HG03571 (cell line): ENCODE measurements around the gene OR10G6.
"Not testable (repeated sequence)": the region's sequence is repeated elsewhere in the genome, so short reads cannot be mapped to it uniquely, and the experiment has no call there.

Experiments
- ATAC-seq: cut with Tn5 transposase; IDR thresholded peaks from one replicate; pipeline ENCODE4 v1.9.1; 2021; ENCODE audit not compliant: unreplicated experiment

OR10G6 gene, protein sequence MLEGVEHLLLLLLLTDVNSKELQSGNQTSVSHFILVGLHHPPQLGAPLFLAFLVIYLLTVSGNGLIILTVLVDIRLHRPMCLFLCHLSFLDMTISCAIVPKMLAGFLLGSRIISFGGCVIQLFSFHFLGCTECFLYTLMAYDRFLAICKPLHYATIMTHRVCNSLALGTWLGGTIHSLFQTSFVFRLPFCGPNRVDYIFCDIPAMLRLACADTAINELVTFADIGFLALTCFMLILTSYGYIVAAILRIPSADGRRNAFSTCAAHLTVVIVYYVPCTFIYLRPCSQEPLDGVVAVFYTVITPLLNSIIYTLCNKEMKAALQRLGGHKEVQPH

GRCh38 chr11:123995119-123995518 lies at the start of gene OR10G6:
OR10G6 (minus strand) TSS chr11:123995161; CDS start chr11:123995161, 0 bp downstream.
- ATAC-seq, result no peak

GRCh38 chr11:124043420-124043819 lies 48.5 kb upstream of the OR10G6 start:
- no peak for ATAC-seq

GRCh38 chr11:124041254-124041653 lies 46.3 kb upstream of the OR10G6 start, which contains the start of gene OR10G7:
OR10G7 (minus strand) TSS chr11:124041325; CDS start chr11:124039001, 2,324 bp downstream.
- ATAC-seq, result no peak

- ATAC-seq, result no peak
Observed at GRCh38 chr11:124039557-124039956, 44.6 kb upstream of the OR10G6 start.

DNA sequence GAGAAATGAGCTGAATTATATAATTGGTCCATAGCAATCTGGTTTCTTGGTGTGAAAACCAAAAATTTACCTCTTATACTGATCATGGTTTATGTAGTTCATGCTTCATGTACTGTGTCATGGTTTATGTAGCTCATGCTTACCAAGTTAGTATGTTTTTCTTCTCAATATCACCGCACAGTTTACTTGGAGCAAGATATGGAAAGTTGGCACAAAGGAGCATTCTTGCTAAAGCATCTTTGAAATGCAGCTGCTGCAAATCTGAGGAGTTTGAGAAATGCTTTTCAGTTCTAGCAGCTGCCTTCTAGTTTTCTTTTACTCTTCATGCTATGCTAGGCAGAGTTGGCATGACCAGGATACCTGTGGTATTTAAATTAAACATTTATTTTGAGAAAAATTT lies 41.7 kb upstream of the OR10G6 start:
- ATAC-seq, result no peak

GRCh38 chr11:124026498-124026897 lies 31.5 kb upstream of the OR10G6 start, which contains the start of gene OR10G8:
OR10G8 (plus strand) TSS chr11:124026798; CDS start chr11:124029623, 2,825 bp downstream.
- ATAC-seq, result no peak

DNA sequence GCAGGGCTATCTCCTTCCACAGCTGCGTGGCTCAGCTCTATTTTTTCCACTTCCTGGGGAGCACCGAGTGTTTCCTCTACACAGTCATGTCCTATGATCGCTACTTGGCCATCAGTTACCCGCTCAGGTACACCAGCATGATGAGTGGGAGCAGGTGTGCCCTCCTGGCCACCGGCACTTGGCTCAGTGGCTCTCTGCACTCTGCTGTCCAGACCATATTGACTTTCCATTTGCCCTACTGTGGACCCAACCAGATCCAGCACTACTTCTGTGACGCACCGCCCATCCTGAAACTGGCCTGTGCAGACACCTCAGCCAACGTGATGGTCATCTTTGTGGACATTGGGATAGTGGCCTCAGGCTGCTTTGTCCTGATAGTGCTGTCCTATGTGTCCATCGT lies 20.9 kb upstream of the OR10G6 start:
- ATAC-seq, result not testable (repeated sequence)

DNA sequence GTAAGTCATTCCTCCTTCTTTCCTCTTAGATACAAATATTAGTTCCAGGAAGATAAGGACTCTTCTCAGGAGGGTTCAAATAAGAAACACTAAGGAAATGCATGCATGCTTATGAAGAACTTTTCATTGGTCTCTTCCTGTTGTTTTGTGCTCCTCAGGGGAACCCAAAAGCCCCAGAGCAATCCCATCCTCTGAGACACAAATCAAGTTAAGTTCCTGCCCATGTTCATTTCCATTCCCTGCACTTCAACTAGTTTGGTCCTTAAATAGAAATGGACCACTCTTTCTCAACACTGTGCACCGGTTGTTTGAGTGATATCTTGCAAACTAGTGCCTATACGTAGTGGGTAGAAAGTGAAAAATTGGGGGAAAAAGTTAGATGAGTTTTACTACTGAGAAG lies 17.7 kb upstream of the OR10G6 start, which contains the start of gene OR10G4:
Gene OR10G4, plus strand, starts transcription at position 301 of the 400 bp plus-strand sequence. CDS start 2,578 bp downstream, outside the sequence.
- no peak for ATAC-seq

GRCh38 chr11:123979311-123979710 lies 15.7 kb downstream of the OR10G6 start:
- ATAC-seq, result no peak

DNA sequence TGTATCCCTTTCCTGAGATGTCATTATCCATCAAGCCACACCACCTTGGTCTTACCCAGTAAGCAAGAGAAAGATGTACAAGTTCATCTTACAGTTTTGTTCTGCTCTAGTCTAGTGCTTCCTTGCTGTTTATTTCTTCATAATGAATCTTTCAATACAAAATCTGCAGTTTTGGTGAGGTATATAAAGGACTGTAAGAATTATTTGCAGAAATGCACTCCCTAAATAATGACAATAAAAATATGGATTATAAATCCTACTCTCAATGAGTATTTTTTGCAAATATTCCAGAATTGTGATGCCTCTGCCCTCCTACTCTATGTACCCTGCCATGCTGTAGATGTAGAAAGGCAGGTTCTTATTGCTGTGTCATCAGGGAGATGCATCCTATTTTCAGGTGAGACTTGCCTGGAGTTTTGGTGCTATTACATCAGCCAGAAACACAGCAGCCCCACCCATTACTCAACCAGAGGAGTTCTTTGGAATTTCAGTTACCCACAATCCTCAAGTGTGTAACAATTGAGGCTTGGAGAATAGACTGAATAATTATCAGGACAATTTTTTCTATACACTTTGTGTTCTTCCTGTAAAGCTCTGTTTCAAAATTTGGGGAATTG lies 17.1 kb downstream of the OR10G6 start, which contains the start of gene OR10S1:
Gene OR10S1, minus strand, starts transcription at position 51 of the 617 bp plus-strand sequence. CDS start 117 bp downstream, outside the sequence.
- ATAC-seq, result no peak

GRCh38 chr11:123976770-123977560 lies 18.0 kb downstream of the OR10G6 start:
- no peak for ATAC-seq

- no peak for ATAC-seq
Observed at GRCh38 chr11:123973816-123974215, 21.1 kb downstream of the OR10G6 start.

GRCh38 chr11:123956752-123957151 lies 38.2 kb downstream of the OR10G6 start:
- ATAC-seq, result no peak

- ATAC-seq, result no peak
Observed at GRCh38 chr11:123945132-123945531, 49.8 kb downstream of the OR10G6 start.
